Measurements from ENCODE around the gene SHISA9.

GRCh38 chr16:12902511-12903372 lies 1.3 kb downstream of the SHISA9 start:
- no peak for TF ChIP-seq POLR2AphosphoS5 (IDR thresholded peaks at IDR 0.05; ENCODE audit: low read depth, low read length)
- TF ChIP-seq POLR2A (IDR thresholded peaks at IDR 0.05; ENCODE audit: borderline replicate concordance, extremely low read depth, insufficient read depth, insufficient read length), result no peak
- no peak for TF ChIP-seq ZFX (IDR thresholded peaks at IDR 0.05)
